Spleen (tissue), 11 donors: ENCODE measurements around the gene ATR. TPM values are rescaled to one million over a fixed set of nuclear protein-coding genes. Genes with fewer than 3 reads are reported as not detected.

Experiments used
- DNase-seq: peaks from one replicate; pipeline ENCODE4 v3.0.0-alpha.2; 2020
- H3K27ac ChIP-seq, 8 donors: fragments of 200-600 bp; sonication (generic) in 7 of 8; 1 replicate in 4 of 8; 2 replicates in 4 of 8; pipeline versions ENCODE4 v1.5.0 to v1.8.0; 2016 to 2021; ENCODE audit warnings: inconsistent platforms in 4 of 8, mild to moderate bottlenecking in 4 of 8, moderate library complexity in 1 of 8
- H3K27me3 ChIP-seq, 7 donors: fragments of 200-600 bp; sonication (generic) in 6 of 7; replicated peaks in 1 of 7; 1 replicate in 4 of 7; 2 replicates in 3 of 7; pipeline versions ENCODE4 v1.5.0 to v1.8.0; 2016 to 2021; ENCODE audit warnings: inconsistent platforms in 3 of 7, mild to moderate bottlenecking in 1 of 7
- H3K36me3 ChIP-seq, 6 donors: fragments of 200-600 bp; sonication (generic) in 5 of 6; 1 replicate in 4 of 6; 2 replicates in 2 of 6; pipeline versions ENCODE4 v1.5.0 to v1.8.0; 2016 to 2021; ENCODE audit warnings: inconsistent platforms in 2 of 6
- H3K4me1 ChIP-seq, 6 donors: fragments of 200-600 bp; sonication (generic) in 5 of 6; 1 replicate in 3 of 6; 2 replicates in 3 of 6; pipeline versions ENCODE4 v1.5.0 to v1.8.0; 2016 to 2021; ENCODE audit warnings: inconsistent platforms in 3 of 6
- H3K4me3 ChIP-seq, 8 donors: fragments of 200-600 bp; sonication (generic) in 7 of 8; 1 replicate in 4 of 8; 2 replicates in 4 of 8; pipeline versions ENCODE4 v1.5.0 to v1.8.0; 2016 to 2021; ENCODE audit warnings: inconsistent platforms in 4 of 8, mild to moderate bottlenecking in 4 of 8, moderate library complexity in 2 of 8
- H3K9me3 ChIP-seq, 8 donors: fragments of 200-600 bp; sonication (generic) in 7 of 8; 1 replicate in 4 of 8; 2 replicates in 4 of 8; pipeline versions ENCODE4 v1.5.0 to v1.8.0; 2016 to 2021; ENCODE audit warnings: inconsistent platforms in 4 of 8
- CTCF ChIP-seq, 11 experiments: fragments of 200-600 bp in 7 of 11; fragments of 450-650 bp in 4 of 11; sonication (generic) in 4 of 11; IDR thresholded peaks in 8 of 11; conservative IDR thresholded peaks in 3 of 11; 1 replicate in 7 of 11; 2 replicates in 4 of 11; pipeline versions ENCODE4 v1.4.0 to v1.8.0; 2016 to 2021; ENCODE audit warnings: antibody characterized with exemption in 11 of 11, inconsistent platforms in 4 of 11, mild to moderate bottlenecking in 1 of 11
- POLR2A ChIP-seq, 3 donors: fragments of 450-650 bp; IDR thresholded peaks; one replicate each; pipeline ENCODE4 v1.5.1; 2017; ENCODE audit warnings: antibody characterized with exemption in 3 of 3, mild to moderate bottlenecking in 1 of 3
- POLR2AphosphoS5 ChIP-seq, 3 donors: sonication (generic); formaldehyde crosslinking; IDR thresholded peaks; one replicate each; pipeline ENCODE4 v1.5.1; 2017; ENCODE audit warnings: antibody characterized with exemption in 3 of 3
- WGBS, 5 donors: extraction: QIAGEN DNeasy Blood & Tissue Kit in 3 of 5; methylation state at CpG; one replicate each; pipeline versions ENCODE4 v1.1.5 to v1.1.7; 2013 to 2018; 5-methylcytosine and 5-hydroxymethylcytosine counted together
- intact Hi-C: fragments of 100-400 bp; cut with DNase I; formaldehyde crosslinking; loops from one replicate; pipeline ENCODE4 v1.15.0; 2023; ENCODE audit warnings: low total_unique reads
- polyA plus RNA-seq, 3 donors: library from polyadenylated mRNA; stranded (reverse); fragments of 200-250 nt; gene quantifications; one replicate each; pipeline ENCODE4 v1.2.1, GENCODE V29; 2013
- total RNA-seq, 7 donors: library from RNA; depleted of rRNA in 3 of 7; stranded (reverse); fragments of >200 nt in 3 of 7; fragmentation: NEBNext Ultra II Directional in 4 of 7; extraction: Animal tissue kit (Norgen Biotek cat#: 25700) in 4 of 7; gene quantifications; one replicate each; pipeline versions ENCODE4 v1.1.0 to v1.2.1, GENCODE V29; 2016 to 2021
- donor health status: healthy with polysubstance abuse.
- donor health status: DM: no; HTN: no; CAD: no; lungs with moderate emphysema.
- donor health status: DM: no; HTN: no; CAD: no.
- donor health status: Bipolar disorder and iron deficiency.
- donor health status: healthy.
- donor health status: DM: no; HTN: no; CAD: no.
- donor health status: DM: yes; HTN: yes; CAD: no.

Gene ATR
- total and polyA plus RNA-seq, 10 donors, result 18.4 to 64.0 (median 37.8) TPM

GRCh38 chr3:142597906-142598305 lies 19.4 kb upstream of the ATR start:
- no peak for TF ChIP-seq POLR2AphosphoS5 (IDR thresholded peaks at IDR 0.05)
- no peak for TF ChIP-seq POLR2A (IDR thresholded peaks at IDR 0.05)
- TF ChIP-seq CTCF (IDR thresholded peaks at IDR 0.05 in 8 of 11, conservative IDR thresholded peaks at IDR 0.05 in 3 of 11), result no peak
- H3K36me3 ChIP-seq, result no peaks in the 10 kb centered on the region
- no peak overlapping the region for H3K4me3 ChIP-seq
- no peak overlapping the region for H3K27ac ChIP-seq
- no peaks in the 10 kb centered on the region for H3K27me3 ChIP-seq
- WGBS, 5 donors, result 64 to 79% (median 75%) methylated on average over 3 of the region's 3 CpGs
- no peak for DNase-seq
- intact Hi-C loops, result loop anchor here (10.0 kb wide), 1 partner anchor 127 kb away; the partner anchor contains the start of gene TRPC1
- peaks cover 0 to 22% (median 14%) of the 10 kb centered on the region in 6 donors for H3K4me1 ChIP-seq
- no peaks in the 10 kb centered on the region for H3K9me3 ChIP-seq

GRCh38 chr3:142596726-142597088 lies 18.2 kb upstream of the ATR start:
- H3K4me3 ChIP-seq, result peak overlapping the region; percentile 47 to 85 (median 70)
- H3K27me3 ChIP-seq, result no peaks in the 10 kb centered on the region
- H3K9me3 ChIP-seq, result no peaks in the 10 kb centered on the region
- no peaks in the 10 kb centered on the region for H3K36me3 ChIP-seq
- H3K27ac ChIP-seq, result peak overlapping the region in 6 of 8 donors; percentile 2 to 70 (median 35)
- 11 to 22% (median 14%) methylated on average over 5 of the region's 5 CpGs for WGBS, 5 donors
- TF ChIP-seq POLR2AphosphoS5 (IDR thresholded peaks at IDR 0.05), result no peak
- TF ChIP-seq POLR2A (IDR thresholded peaks at IDR 0.05), result no peak
- no peak for TF ChIP-seq CTCF (IDR thresholded peaks at IDR 0.05 in 8 of 11, conservative IDR thresholded peaks at IDR 0.05 in 3 of 11)
- intact Hi-C loops, result loop anchor here (10.0 kb wide), 1 partner anchor 128 kb away; the partner anchor contains the start of gene TRPC1
- H3K4me1 ChIP-seq, result peaks cover 0 to 22% (median 14%) of the 10 kb centered on the region in 6 donors
- no peak for DNase-seq

- intact Hi-C loops, result loop anchor here (10.0 kb wide), 1 partner anchor 129 kb away; the partner anchor contains the start of gene TRPC1
- peak; percentile 94 for DNase-seq
Observed at GRCh38 chr3:142595951-142596725, 17.6 kb upstream of the ATR start, which contains the start of gene PLS1. PLS1 (plus strand) TSS chr3:142596393; CDS start chr3:142664238, 67,845 bp downstream.

GRCh38 chr3:142595581-142595950 lies 17.0 kb upstream of the ATR start:
- intact Hi-C loops, result loop anchor here (10.0 kb wide), 1 partner anchor 129 kb away; the partner anchor contains the start of gene TRPC1
- Histone ChIP-seq H3K9me3 (no peaks in the 10 kb centered on the region), H3K27me3 (no peaks in the 10 kb centered on the region), H3K36me3 (no peaks in the 10 kb centered on the region), H3K27ac (peak overlapping the region in 5 of 8 donors; percentile 2 to 70 (median 50)), H3K4me1 (peaks cover 0 to 22% (median 14%) of the 10 kb centered on the region in 6 donors), H3K4me3 (peak overlapping the region; percentile 47 to 85 (median 70))
- no peak for DNase-seq
- 18 to 26% (median 19%) methylated on average over 7 of the region's 7 CpGs for WGBS, 5 donors
- TF ChIP-seq CTCF (IDR thresholded peaks at IDR 0.05 in 8 of 11, conservative IDR thresholded peaks at IDR 0.05 in 3 of 11) (no peak), POLR2AphosphoS5 (IDR thresholded peaks at IDR 0.05) (no peak), POLR2A (IDR thresholded peaks at IDR 0.05) (no peak)

More at GRCh38 chr3:142595951-142596725, 17.6 kb upstream of the ATR start, which contains the start of gene PLS1:
- TF ChIP-seq POLR2AphosphoS5 (IDR thresholded peaks at IDR 0.05) (peak; percentile 81 to 85 (median 85)), POLR2A (IDR thresholded peaks at IDR 0.05) (no peak)
- Histone ChIP-seq H3K27me3 (no peaks in the 10 kb centered on the region), H3K27ac (peak within 1 kb of the TSS in 6 of 8 donors; percentile 2 to 70 (median 35)), H3K4me3 (peak within 1 kb of the TSS; percentile 47 to 85 (median 70)), H3K4me1 (peaks cover 0 to 22% (median 14%) of the 10 kb centered on the region in 6 donors), H3K36me3 (no peaks in the 10 kb centered on the region), H3K9me3 (no peaks in the 10 kb centered on the region)
- WGBS, 5 donors, result 0 to 2% (median 1%) methylated on average over 51 to 56 of the region's 56 CpGs
